ENCODE measurements around the gene DENND1A. TPM values are rescaled to one million over a fixed set of nuclear protein-coding genes. Genes with fewer than 3 reads are reported as not detected.

DENND1A gene
- total and polyA plus RNA-seq, 2 donors from 2014 or later: 16.3 to 19.6 TPM

- intact Hi-C loops (cut with DNase I): no loop called here
- FAIRE-seq (no peak), DNase-seq (peak in 4 of 5 donors; percentile 88 to 97 (median 91))
- no peak overlapping the region for H3K4me3 ChIP-seq (ENCODE audit: low read length in 3 of 3)
- H3K9me3 ChIP-seq (ENCODE audit: control insufficient read depth in 2 of 3, insufficient read depth in 1 of 3, low read length in 3 of 3): no peaks in the 10 kb centered on the region
- no peak for TF ChIP-seq CTCF (IDR thresholded peaks at IDR 0.05; ENCODE audit: borderline replicate concordance, extremely low read depth, insufficient read depth)
- no peaks in the 10 kb centered on the region for H3K36me3 ChIP-seq (ENCODE audit: control insufficient read depth in 2 of 3, insufficient read depth in 3 of 3, low read length in 3 of 3)
- H3K27ac ChIP-seq (ENCODE audit: low read depth in 2 of 2, low read length in 2 of 2): no peak overlapping the region
- no peaks in the 10 kb centered on the region for H3K27me3 ChIP-seq (ENCODE audit: control insufficient read depth, insufficient read depth, low read length)
- H3K9ac ChIP-seq (ENCODE audit: low read length in 3 of 3): no peak overlapping the region
- H3K4me1 ChIP-seq (ENCODE audit: control insufficient read depth in 2 of 3, insufficient read depth in 2 of 3, low read depth in 1 of 3, low read length in 3 of 3): no peaks in the 10 kb centered on the region
Measured at GRCh38 chr9:123360161-123361085, 569.5 kb downstream of the DENND1A start.

GRCh38 chr9:123359546-123359945, 570.4 kb downstream of the DENND1A start:
- intact Hi-C loops (cut with DNase I): loop anchor here (10.0 kb wide), 1 partner anchor 275 kb away; no protein-coding TSS in a partner anchor
- peak in 1 of 5 donors; percentile 40 for DNase-seq
- Histone ChIP-seq H3K4me1 (ENCODE audit: control insufficient read depth in 2 of 3, insufficient read depth in 2 of 3, low read depth in 1 of 3, low read length in 3 of 3) (no peaks in the 10 kb centered on the region), H3K27me3 (ENCODE audit: control insufficient read depth, insufficient read depth, low read length) (no peaks in the 10 kb centered on the region), H3K36me3 (ENCODE audit: control insufficient read depth in 2 of 3, insufficient read depth in 3 of 3, low read length in 3 of 3) (no peaks in the 10 kb centered on the region), H3K9me3 (ENCODE audit: control insufficient read depth in 2 of 3, insufficient read depth in 1 of 3, low read length in 3 of 3) (no peaks in the 10 kb centered on the region), H3K9ac (ENCODE audit: low read length in 3 of 3) (no peak overlapping the region), H3K4me3 (ENCODE audit: low read length in 3 of 3) (no peak overlapping the region), H3K27ac (ENCODE audit: low read depth in 2 of 2, low read length in 2 of 2) (no peak overlapping the region)
- no peak for TF ChIP-seq CTCF (IDR thresholded peaks at IDR 0.05; ENCODE audit: borderline replicate concordance, extremely low read depth, insufficient read depth)
- FAIRE-seq: no peak

GRCh38 chr9:123359106-123359505, 570.8 kb downstream of the DENND1A start:
- TF ChIP-seq CTCF (IDR thresholded peaks at IDR 0.05; ENCODE audit: borderline replicate concordance, extremely low read depth, insufficient read depth): no peak
- Histone ChIP-seq H3K4me1 (ENCODE audit: control insufficient read depth in 2 of 3, insufficient read depth in 2 of 3, low read depth in 1 of 3, low read length in 3 of 3) (peaks cover 0 to 3% (median 0%) of the 10 kb centered on the region in 3 donors), H3K36me3 (ENCODE audit: control insufficient read depth in 2 of 3, insufficient read depth in 3 of 3, low read length in 3 of 3) (no peaks in the 10 kb centered on the region), H3K9ac (ENCODE audit: low read length in 3 of 3) (no peak overlapping the region), H3K4me3 (ENCODE audit: low read length in 3 of 3) (no peak overlapping the region), H3K27me3 (ENCODE audit: control insufficient read depth, insufficient read depth, low read length) (no peaks in the 10 kb centered on the region), H3K9me3 (ENCODE audit: control insufficient read depth in 2 of 3, insufficient read depth in 1 of 3, low read length in 3 of 3) (no peaks in the 10 kb centered on the region), H3K27ac (ENCODE audit: low read depth in 2 of 2, low read length in 2 of 2) (no peak overlapping the region)
- FAIRE-seq: no peak
- no peak for DNase-seq
- intact Hi-C loops (cut with DNase I): loop anchor here (10.0 kb wide), 1 partner anchor 274 kb away; no protein-coding TSS in a partner anchor

All from kidney (tissue), 14 donors.